ENCODE data around the gene TRAPPC2L. TPM values are rescaled to one million over a fixed set of nuclear protein-coding genes. Genes with fewer than 3 reads are reported as not detected.

TRAPPC2L gene
- total RNA-seq, 3 donors from 2014 or later, result 30.6 to 57.9 (median 40.7) TPM

GRCh38 chr16:88911946-88912310 lies 55.0 kb downstream of the TRAPPC2L start:
- ATAC-seq (no peak), DNase-seq (no peak)
- Histone ChIP-seq H3K36me3 (ENCODE audit: low read depth) (no peaks in the 10 kb centered on the region), H3K4me3 (no peak overlapping the region), H3K9me3 (no peaks in the 10 kb centered on the region), H3K4me1 (ENCODE audit: low read depth) (no peaks in the 10 kb centered on the region)
- no peak for TF ChIP-seq CTCF (IDR thresholded peaks at IDR 0.05)
- intact Hi-C loops (cut with DNase I, micrococcal nuclease), result no loop called here

Other genes with a start within 250 kb of the TRAPPC2L start
- not detected for gene IL17C, start 218.6 kb upstream of the TRAPPC2L start, total RNA-seq
- gene CYBA, start 206.1 kb upstream of the TRAPPC2L start, total RNA-seq, result 100 to 1,000 TPM; 150 to 316 (median 184) TPM
- 10 to 100 TPM; 42.7 to 89.5 (median 72.5) TPM for gene MVD, start 194.0 kb upstream of the TRAPPC2L start, total RNA-seq
- under 1 TPM; 0.28 to 0.82 (median 0.55) TPM for gene SNAI3, start 170.6 kb upstream of the TRAPPC2L start, total RNA-seq
- 10 to 100 TPM in 2 of 3 donors, 1 to 10 TPM in 1; 9.5 to 22.8 (median 15.1) TPM for gene RNF166, start 150.7 kb upstream of the TRAPPC2L start, total RNA-seq
- gene CTU2, start 150.6 kb upstream of the TRAPPC2L start, total RNA-seq, result 10 to 100 TPM in 2 of 3 donors, 1 to 10 TPM in 1; 9.6 to 16.1 (median 13.6) TPM
- 100 to 1,000 TPM in 2 of 3 donors, 10 to 100 TPM in 1; 71.4 to 218 (median 129) TPM for gene PIEZO1, start 71.9 kb upstream of the TRAPPC2L start, total RNA-seq
- gene CDT1, start 53.3 kb upstream of the TRAPPC2L start, total RNA-seq, result 10 to 100 TPM in 1 of 3 donors, 1 to 10 TPM in 2; 2.9 to 20.9 (median 7.6) TPM
- gene APRT, start 45.2 kb upstream of the TRAPPC2L start, total RNA-seq, result 100 to 1,000 TPM in 2 of 3 donors, 10 to 100 TPM in 1; 76.5 to 185 (median 113) TPM
- gene GALNS, start 180 bp upstream of the TRAPPC2L start, total RNA-seq, result 10 to 100 TPM; 37.4 to 65.3 (median 44.0) TPM
- gene PABPN1L, start 9.5 kb downstream of the TRAPPC2L start, total RNA-seq, result not detected
- 10 to 100 TPM in 1 of 3 donors, 1 to 10 TPM in 2; 6.9 to 12.8 (median 8.4) TPM for gene CBFA2T3, start 120.1 kb downstream of the TRAPPC2L start, total RNA-seq
- gene ACSF3, start 236.7 kb downstream of the TRAPPC2L start, total RNA-seq, result 10 to 100 TPM; 44.7 to 77.8 (median 49.6) TPM

Data from mucosa of descending colon (tissue), 3 donors.